Uterus (tissue), 4 donors: Measurements from ENCODE around the gene FANCB. TPM values are rescaled to one million over a fixed set of nuclear protein-coding genes. Genes with fewer than 3 reads are reported as not detected.

Source experiments
- DNase-seq, 2 donors: peaks; one replicate each; pipeline ENCODE4 v3.0.0-alpha.2; 2019 to 2020
- H3K27ac ChIP-seq, 2 donors: fragments of 200-600 bp; sonication (generic); 1 replicate in 1 of 2; 2 replicates in 1 of 2; pipeline ENCODE4 v1.5.1; 2016 to 2018
- H3K27me3 ChIP-seq, 2 donors: fragments of 200-600 bp; sonication (generic); one replicate each; pipeline ENCODE4 v1.5.1; 2018 to 2019; ENCODE audit warnings: control low read depth in 1 of 2
- H3K36me3 ChIP-seq, 2 donors: fragments of 200-600 bp; sonication (generic); one replicate each; pipeline ENCODE4 v1.5.1; 2019; ENCODE audit warnings: control low read depth in 1 of 2
- H3K4me1 ChIP-seq, 2 donors: fragments of 200-600 bp; sonication (generic); one replicate each; pipeline ENCODE4 v1.5.1; 2018 to 2019; ENCODE audit warnings: control low read depth in 1 of 2
- H3K4me3 ChIP-seq, 2 donors: fragments of 200-600 bp; sonication (generic); 1 replicate in 1 of 2; 2 replicates in 1 of 2; pipeline ENCODE4 v1.5.1; 2018 to 2019; ENCODE audit warnings: mild to moderate bottlenecking in 1 of 2
- H3K9me3 ChIP-seq, 2 donors: fragments of 200-600 bp; sonication (generic); one replicate each; pipeline ENCODE4 v1.5.1; 2019; ENCODE audit warnings: control low read depth in 1 of 2
- POLR2A ChIP-seq, 2 donors: fragments of 450-650 bp; IDR thresholded peaks; one replicate each; pipeline ENCODE4 v1.6.1; 2016; ENCODE audit warnings: antibody characterized with exemption in 2 of 2, mild to moderate bottlenecking in 1 of 2, moderate library complexity in 1 of 2
- intact Hi-C: fragments of 100-400 bp; cut with DNase I; formaldehyde crosslinking; loops from one replicate; pipeline ENCODE4 v1.15.1; 2023; ENCODE audit warnings: low total_unique reads
- total RNA-seq, 4 donors: library from RNA; depleted of rRNA in 3 of 4; stranded (reverse); fragments of >200 nt in 3 of 4; gene quantifications; one replicate each; pipeline versions ENCODE4 v1.1.0 to v1.2.4, GENCODE V29; 2014 to 2023
- TF ChIP-seq, protein P1 (sequence below), 4 experiments: fragments of 200-600 bp in 2 of 4; fragments of 450-650 bp in 2 of 4; sonication (generic) in 2 of 4; IDR thresholded peaks; one replicate each; pipeline ENCODE4 v1.5.1; 2016 to 2019; ENCODE audit warnings: antibody characterized with exemption in 4 of 4, mild to moderate bottlenecking in 2 of 4, moderate library complexity in 1 of 4
- donor health status: DM: yes; HTN: yes; CAD: no.

FANCB gene
- total RNA-seq, 4 donors from 2014 or later, result 0.51 to 15.1 (median 3.2) TPM

DNA sequence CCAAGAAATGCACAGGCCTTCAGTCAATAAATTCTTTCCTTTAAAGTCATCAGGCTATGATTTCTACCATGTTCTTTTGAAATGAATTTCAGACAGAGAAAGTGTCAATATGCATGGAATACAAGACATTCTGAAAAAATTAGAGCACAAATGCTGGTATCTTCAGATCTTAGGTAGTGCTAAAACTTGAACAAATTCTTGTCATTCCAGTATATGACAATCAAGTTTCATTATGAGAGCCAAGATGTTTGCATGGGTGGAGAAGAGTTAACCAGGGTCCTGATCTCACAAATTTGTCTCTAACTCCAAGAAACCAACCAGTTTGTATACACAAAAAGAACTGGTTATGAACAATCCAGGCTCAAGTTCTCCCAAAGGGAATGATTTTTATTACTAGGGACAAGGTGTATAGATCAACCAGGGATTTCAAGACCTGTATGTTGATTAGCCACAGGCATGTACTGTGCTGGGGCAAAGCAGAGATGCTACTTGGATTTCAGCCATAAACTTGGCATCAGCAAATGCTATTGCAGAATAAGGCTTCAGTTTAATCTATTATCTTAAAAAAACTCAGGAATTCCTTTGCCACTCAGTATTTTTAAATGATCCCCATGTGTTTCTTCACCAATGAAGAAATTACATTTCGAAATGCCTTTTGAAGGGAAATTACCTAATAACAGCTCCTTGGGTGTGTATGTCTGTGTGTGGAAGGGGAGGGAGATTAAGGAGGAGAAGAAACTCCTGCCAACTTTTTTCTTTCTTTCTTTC lies 69.7 kb downstream of the FANCB start:
- intact Hi-C loops, result no loop called here

DNA sequence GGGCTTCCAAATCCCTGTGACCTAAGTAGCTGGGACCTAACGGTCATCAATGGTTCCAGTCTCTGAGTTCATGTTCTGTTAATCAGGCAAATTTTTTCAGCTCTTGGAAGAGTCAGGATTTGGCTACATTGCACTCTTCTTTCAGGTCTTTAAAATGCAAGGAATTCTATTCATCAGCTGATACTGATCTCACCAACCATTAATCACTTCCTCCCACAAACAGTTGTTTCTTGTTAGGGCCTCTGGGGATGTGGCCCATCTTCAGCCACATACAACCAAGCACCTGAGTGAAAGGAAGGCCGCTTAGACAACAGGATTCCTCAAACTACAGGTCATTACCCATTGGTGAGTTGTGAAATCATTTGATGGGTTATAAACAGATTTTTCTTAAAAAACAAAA lies 71.7 kb downstream of the FANCB start:
- H3K36me3 ChIP-seq, result no peaks in the 10 kb centered on the region
- H3K4me1 ChIP-seq, result no peaks in the 10 kb centered on the region
- H3K27me3 ChIP-seq, result no peaks in the 10 kb centered on the region
- DNase-seq, result no peak
- no peak overlapping the region for H3K4me3 ChIP-seq
- intact Hi-C loops, result no loop called here
- H3K27ac ChIP-seq, result no peak overlapping the region
- no peaks in the 10 kb centered on the region for H3K9me3 ChIP-seq
- TF ChIP-seq POLR2A (IDR thresholded peaks at IDR 0.05), result no peak
- TF ChIP-seq, protein P1, sequence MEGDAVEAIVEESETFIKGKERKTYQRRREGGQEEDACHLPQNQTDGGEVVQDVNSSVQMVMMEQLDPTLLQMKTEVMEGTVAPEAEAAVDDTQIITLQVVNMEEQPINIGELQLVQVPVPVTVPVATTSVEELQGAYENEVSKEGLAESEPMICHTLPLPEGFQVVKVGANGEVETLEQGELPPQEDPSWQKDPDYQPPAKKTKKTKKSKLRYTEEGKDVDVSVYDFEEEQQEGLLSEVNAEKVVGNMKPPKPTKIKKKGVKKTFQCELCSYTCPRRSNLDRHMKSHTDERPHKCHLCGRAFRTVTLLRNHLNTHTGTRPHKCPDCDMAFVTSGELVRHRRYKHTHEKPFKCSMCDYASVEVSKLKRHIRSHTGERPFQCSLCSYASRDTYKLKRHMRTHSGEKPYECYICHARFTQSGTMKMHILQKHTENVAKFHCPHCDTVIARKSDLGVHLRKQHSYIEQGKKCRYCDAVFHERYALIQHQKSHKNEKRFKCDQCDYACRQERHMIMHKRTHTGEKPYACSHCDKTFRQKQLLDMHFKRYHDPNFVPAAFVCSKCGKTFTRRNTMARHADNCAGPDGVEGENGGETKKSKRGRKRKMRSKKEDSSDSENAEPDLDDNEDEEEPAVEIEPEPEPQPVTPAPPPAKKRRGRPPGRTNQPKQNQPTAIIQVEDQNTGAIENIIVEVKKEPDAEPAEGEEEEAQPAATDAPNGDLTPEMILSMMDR (IDR thresholded peaks at IDR 0.05), result no peak

More for the DNA sequence above, 69.7 kb downstream of the FANCB start:
- Histone ChIP-seq H3K36me3 (no peaks in the 10 kb centered on the region), H3K4me1 (no peaks in the 10 kb centered on the region), H3K27ac (no peak overlapping the region), H3K4me3 (no peak overlapping the region), H3K27me3 (no peaks in the 10 kb centered on the region), H3K9me3 (no peaks in the 10 kb centered on the region)
- no peak for DNase-seq
- no peak for TF ChIP-seq POLR2A (IDR thresholded peaks at IDR 0.05)
- TF ChIP-seq, protein P1 (IDR thresholded peaks at IDR 0.05), result no peak

DNA sequence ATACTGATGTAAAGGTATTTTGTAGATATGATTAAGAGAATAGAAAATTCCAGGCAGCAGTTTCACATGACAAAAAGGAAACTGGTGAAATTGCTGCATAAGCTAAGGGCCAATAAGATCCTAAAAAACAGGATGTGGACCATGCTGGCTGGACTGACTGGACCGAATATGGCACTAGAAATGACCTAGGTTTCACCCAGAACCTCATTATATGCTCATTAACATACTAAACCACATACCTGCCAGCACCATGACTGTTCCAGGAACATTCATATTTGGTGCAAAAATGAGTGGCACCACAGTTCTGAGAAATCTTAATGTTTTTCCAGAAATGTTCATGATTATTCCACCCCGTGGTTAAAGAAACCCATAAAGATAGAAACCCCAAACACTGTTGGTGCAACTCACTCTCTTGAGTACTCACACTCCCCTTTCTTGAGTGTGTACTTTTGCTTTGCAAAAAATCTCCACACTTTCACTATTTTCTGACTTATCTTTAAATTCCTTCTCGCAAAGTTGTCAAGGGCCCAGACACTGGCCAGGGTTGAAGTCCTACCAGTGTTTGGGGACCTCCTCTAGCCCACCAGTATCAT lies 74.0 kb downstream of the FANCB start:
- intact Hi-C loops, result no loop called here
- H3K27ac ChIP-seq, result no peak overlapping the region
- no peak for TF ChIP-seq POLR2A (IDR thresholded peaks at IDR 0.05)
- TF ChIP-seq, protein P1 (IDR thresholded peaks at IDR 0.05), result no peak
- no peaks in the 10 kb centered on the region for H3K27me3 ChIP-seq
- no peaks in the 10 kb centered on the region for H3K9me3 ChIP-seq
- no peak overlapping the region for H3K4me3 ChIP-seq
- H3K4me1 ChIP-seq, result no peaks in the 10 kb centered on the region
- no peak for DNase-seq
- no peaks in the 10 kb centered on the region for H3K36me3 ChIP-seq

Other genes with a start within 250 kb of the FANCB start
- gene MOSPD2, start 352 bp upstream of the FANCB start, total RNA-seq, result 10 to 100 TPM in 3 of 4 donors, 1 to 10 TPM in 1; 4.7 to 38.2 (median 23.4) TPM